ENCODE data around the gene FUT8.

- TF ChIP-seq CTCF (conservative IDR thresholded peaks at IDR 0.05; ENCODE audit: low read length) (no peak), EZH2phosphoT487 (IDR thresholded peaks at IDR 0.05; ENCODE audit: borderline replicate concordance) (no peak)
Observed at GRCh38 chr14:65783101-65783500, 370.6 kb downstream of the FUT8 start.

Measured in Loucy (cell line).